Mesothelial cell of epicardium (in vitro differentiated cells): Measurements from ENCODE around the gene STK38L. TPM values are rescaled to one million over a fixed set of nuclear protein-coding genes. Genes with fewer than 3 reads are reported as not detected.

Source experiments
- DNase-seq, 2 experiments: peaks; one replicate each; pipeline ENCODE4 v3.0.0; 2021; ENCODE audit warnings: low spot score in 2 of 2; ENCODE audit not compliant: unreplicated experiment in 2 of 2
- H3K27ac Mint-ChIP-seq: 2 replicates; pipeline ENCODE4 v1.8.0; 2021; ENCODE audit warnings: mixed read lengths
- H3K27me3 Mint-ChIP-seq: 2 replicates; pipeline ENCODE4 v1.8.0; 2021; ENCODE audit warnings: low read depth, mixed read lengths
- H3K36me3 Mint-ChIP-seq: 2 replicates; pipeline ENCODE4 v1.8.0; 2021; ENCODE audit warnings: mixed read lengths
- H3K4me1 Mint-ChIP-seq: 2 replicates; pipeline ENCODE4 v1.8.0; 2021; ENCODE audit warnings: mixed read lengths
- H3K4me3 Mint-ChIP-seq: 2 replicates; pipeline ENCODE4 v1.8.0; 2021; ENCODE audit warnings: mild to moderate bottlenecking, moderate library complexity, mixed read lengths
- H3K9me3 Mint-ChIP-seq: 2 replicates; pipeline ENCODE4 v1.8.0; 2021; ENCODE audit warnings: mixed read lengths
- total RNA-seq: library from RNA; stranded (reverse); gene quantifications from 3 replicates; pipeline ENCODE4 v1.2.1, GENCODE V29; 2021
- TF ChIP-seq, protein P1 (sequence below): fragments of 200-600 bp; sonication (generic); IDR thresholded peaks from one replicate; pipeline ENCODE4 v1.5.0; 2021; ENCODE audit warnings: antibody characterized with exemption; ENCODE audit not compliant: unreplicated experiment

The STK38L gene
- total RNA-seq, 1 donor from 2014 or later: 48.2 TPM

DNA sequence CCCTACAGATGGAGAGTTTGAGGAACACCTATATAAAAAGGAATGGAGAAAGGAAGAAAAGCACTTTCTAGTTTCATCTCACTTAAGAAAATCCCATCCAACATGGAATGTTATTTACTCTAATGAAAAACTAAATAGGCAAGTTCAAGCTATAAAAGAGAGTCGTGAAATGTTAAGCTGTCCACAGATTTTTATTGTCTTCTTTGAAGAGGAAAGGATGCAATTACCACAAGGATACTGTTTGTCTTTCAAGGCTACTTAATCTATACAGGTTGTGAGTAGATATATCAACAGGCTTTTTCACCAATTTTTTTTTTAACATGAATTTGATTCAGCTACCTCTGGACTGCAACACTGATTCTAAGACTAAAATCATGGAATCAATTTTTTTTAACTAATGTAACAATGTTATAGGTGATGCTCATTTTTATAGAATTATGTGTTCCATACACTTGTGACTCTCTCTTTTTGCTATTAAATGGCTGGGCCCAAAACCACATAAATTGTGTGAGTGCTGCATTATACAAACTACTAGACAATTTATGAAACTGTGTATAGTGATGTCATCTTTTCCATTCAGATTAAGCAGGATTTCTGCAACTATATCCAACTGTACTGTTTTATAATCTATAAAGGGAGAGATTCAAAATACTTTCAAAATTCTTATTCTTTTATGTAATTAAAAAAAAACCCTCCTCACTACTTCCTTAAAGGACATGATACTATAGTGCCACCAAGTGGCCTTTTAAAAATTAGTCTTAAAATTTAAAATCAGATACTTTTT lies 61.8 kb downstream of the STK38L start:
- Mint-ChIP-seq H3K4me3 (no peak overlapping the region), H3K27me3 (no peaks in the 10 kb centered on the region), H3K27ac (peak overlapping the region; percentile 86), H3K36me3 (peaks cover 20% of the 10 kb centered on the region), H3K4me1 (peaks cover 8% of the 10 kb centered on the region), H3K9me3 (no peaks in the 10 kb centered on the region)
- TF ChIP-seq, protein P1, sequence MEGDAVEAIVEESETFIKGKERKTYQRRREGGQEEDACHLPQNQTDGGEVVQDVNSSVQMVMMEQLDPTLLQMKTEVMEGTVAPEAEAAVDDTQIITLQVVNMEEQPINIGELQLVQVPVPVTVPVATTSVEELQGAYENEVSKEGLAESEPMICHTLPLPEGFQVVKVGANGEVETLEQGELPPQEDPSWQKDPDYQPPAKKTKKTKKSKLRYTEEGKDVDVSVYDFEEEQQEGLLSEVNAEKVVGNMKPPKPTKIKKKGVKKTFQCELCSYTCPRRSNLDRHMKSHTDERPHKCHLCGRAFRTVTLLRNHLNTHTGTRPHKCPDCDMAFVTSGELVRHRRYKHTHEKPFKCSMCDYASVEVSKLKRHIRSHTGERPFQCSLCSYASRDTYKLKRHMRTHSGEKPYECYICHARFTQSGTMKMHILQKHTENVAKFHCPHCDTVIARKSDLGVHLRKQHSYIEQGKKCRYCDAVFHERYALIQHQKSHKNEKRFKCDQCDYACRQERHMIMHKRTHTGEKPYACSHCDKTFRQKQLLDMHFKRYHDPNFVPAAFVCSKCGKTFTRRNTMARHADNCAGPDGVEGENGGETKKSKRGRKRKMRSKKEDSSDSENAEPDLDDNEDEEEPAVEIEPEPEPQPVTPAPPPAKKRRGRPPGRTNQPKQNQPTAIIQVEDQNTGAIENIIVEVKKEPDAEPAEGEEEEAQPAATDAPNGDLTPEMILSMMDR: peak; percentile 62
- no peak for DNase-seq

DNA sequence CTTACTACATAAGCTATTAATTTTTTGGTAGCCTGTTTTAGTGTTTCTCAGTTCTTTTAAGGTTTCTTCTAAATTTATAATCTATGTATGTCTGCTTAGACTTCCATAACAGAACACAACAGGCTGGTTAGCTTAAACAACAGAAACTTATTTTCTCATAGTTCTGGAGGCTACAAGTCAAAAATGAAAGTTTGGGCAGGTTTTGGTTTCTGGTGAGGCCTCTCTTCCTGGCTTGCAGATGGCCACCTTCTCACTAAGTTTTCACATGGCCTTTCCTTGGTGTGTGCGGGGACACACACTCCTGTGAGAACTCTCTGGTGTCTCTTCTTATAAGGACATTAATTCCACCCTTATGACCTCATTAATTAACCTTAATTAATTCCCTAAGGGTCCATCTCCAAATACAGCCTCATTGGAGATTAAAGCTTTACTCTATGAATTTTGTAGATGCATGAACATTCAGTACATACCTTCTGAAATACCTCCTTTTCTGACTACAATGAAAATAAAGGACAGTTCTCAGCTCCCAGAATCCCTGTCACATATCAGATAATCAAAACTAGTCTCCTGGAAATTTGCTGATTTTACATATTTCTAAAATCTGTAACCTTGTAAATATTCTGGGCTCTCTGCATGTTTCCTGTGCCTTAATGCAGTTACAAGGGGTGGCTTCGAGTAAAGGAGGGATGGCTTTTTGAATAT lies 65.4 kb downstream of the STK38L start:
- DNase-seq: no peak
- no peaks in the 10 kb centered on the region for H3K27me3 Mint-ChIP-seq
- no peak overlapping the region for H3K4me3 Mint-ChIP-seq
- no peaks in the 10 kb centered on the region for H3K9me3 Mint-ChIP-seq
- TF ChIP-seq, protein P1: no peak
- H3K36me3 Mint-ChIP-seq: peaks cover 16% of the 10 kb centered on the region
- H3K4me1 Mint-ChIP-seq: peaks cover 11% of the 10 kb centered on the region
- no peak overlapping the region for H3K27ac Mint-ChIP-seq

DNA sequence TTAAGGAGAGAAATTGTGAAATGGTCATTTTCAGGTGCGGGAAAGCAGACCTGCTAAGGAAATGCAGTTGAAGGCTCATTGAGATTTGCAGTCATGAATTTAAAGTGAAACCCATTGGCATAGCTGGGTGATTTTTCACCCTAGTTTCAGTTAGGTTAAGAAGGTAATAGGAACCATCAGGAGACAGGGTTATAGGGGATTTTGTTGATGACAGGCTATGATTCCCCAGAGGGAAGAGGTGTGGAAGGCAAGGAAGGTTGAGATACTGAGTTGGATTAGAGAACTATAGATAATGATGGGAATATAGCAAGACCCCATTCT lies 65.9 kb downstream of the STK38L start:
- no peak overlapping the region for H3K4me3 Mint-ChIP-seq
- TF ChIP-seq, protein P1: no peak
- peaks cover 11% of the 10 kb centered on the region for H3K4me1 Mint-ChIP-seq
- H3K27me3 Mint-ChIP-seq: no peaks in the 10 kb centered on the region
- no peak overlapping the region for H3K27ac Mint-ChIP-seq
- H3K36me3 Mint-ChIP-seq: peaks cover 21% of the 10 kb centered on the region
- no peak for DNase-seq
- H3K9me3 Mint-ChIP-seq: no peaks in the 10 kb centered on the region

DNA sequence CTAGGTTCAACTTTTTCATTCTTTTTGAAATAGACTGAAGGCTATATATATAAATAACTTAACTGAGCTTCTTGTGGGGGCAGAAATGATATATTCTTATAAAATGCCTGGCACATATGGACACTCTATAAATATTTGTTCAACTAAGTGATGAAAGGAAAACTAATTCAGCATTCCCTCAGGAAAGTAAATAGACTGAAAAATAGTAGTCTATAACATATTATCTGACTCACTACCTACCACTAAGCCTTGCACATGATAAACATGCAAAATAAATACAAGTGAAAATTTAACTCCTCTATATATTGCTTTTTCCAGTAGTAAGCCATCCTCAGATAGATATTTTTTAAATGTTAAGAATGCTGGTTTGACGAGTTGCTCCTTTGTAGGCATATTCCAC lies 72.9 kb downstream of the STK38L start:
- no peak for DNase-seq
- Mint-ChIP-seq H3K9me3 (no peaks in the 10 kb centered on the region), H3K27ac (no peak overlapping the region), H3K4me3 (no peak overlapping the region), H3K36me3 (peaks cover 29% of the 10 kb centered on the region), H3K27me3 (no peaks in the 10 kb centered on the region), H3K4me1 (no peaks in the 10 kb centered on the region)
- TF ChIP-seq, protein P1: no peak

DNA sequence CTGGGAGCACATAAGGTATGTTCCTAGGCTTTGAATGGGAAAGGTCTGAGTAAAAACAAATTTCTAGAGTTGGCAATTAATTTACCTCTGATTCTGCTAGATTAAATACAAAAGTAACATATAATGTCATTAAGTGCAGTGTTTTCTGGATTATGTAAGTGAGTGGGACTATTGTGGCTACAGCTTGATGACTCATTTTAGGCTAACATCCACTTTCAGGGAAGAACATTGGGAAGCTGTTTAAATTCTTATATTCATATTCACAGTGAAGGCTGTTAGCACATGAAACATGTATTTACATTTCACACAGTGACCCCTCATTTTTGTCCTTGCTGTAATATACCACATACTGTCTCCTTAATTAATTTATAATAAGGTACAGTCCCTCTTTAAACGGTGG lies 75.3 kb downstream of the STK38L start:
- DNase-seq: no peak
- no peaks in the 10 kb centered on the region for H3K27me3 Mint-ChIP-seq
- H3K4me3 Mint-ChIP-seq: no peak overlapping the region
- H3K9me3 Mint-ChIP-seq: no peaks in the 10 kb centered on the region
- peaks cover 30% of the 10 kb centered on the region for H3K36me3 Mint-ChIP-seq
- H3K4me1 Mint-ChIP-seq: no peaks in the 10 kb centered on the region
- no peak overlapping the region for H3K27ac Mint-ChIP-seq
- TF ChIP-seq, protein P1: no peak
